HepG2 (cell line): ENCODE measurements around the gene PNKD. TPM values are rescaled to one million over a fixed set of nuclear protein-coding genes. Genes with fewer than 3 reads are reported as not detected.
A peak's percentile ranks its signal among the peaks of the same experiment; 100 is the strongest.

Source experiments
- CENPT ChIP-seq: sonication (generic); formaldehyde crosslinking; IDR thresholded peaks from 2 replicates; pipeline ENCODE4 v1.8.0; 2022; ENCODE audit warnings: low read depth, mild to moderate bottlenecking, moderate library complexity, missing genetic modification reagents
- HOXA3 ChIP-seq: sonication (generic); formaldehyde crosslinking; IDR thresholded peaks from 2 replicates; pipeline ENCODE4 v1.5.0; 2020; ENCODE audit warnings: missing genetic modification reagents
- NFKB2 ChIP-seq: sonication (generic); formaldehyde crosslinking; IDR thresholded peaks from 2 replicates; pipeline ENCODE4 v1.4.0; 2020; ENCODE audit warnings: missing genetic modification reagents, borderline replicate concordance
- PREB ChIP-seq: sonication (generic); formaldehyde crosslinking; IDR thresholded peaks from 2 replicates; pipeline ENCODE4 v1.4.0; 2020; ENCODE audit warnings: missing genetic modification reagents
- TEAD2 ChIP-seq: sonication (generic); formaldehyde crosslinking; IDR thresholded peaks from 2 replicates; pipeline ENCODE4 v1.9.0; 2021; ENCODE audit warnings: missing genetic modification reagents
- TMF1 ChIP-seq: sonication (generic); formaldehyde crosslinking; IDR thresholded peaks from 2 replicates; pipeline ENCODE4 v1.8.1; 2022; ENCODE audit warnings: low read depth, missing genetic modification reagents
- ZBTB46 ChIP-seq: sonication (generic); formaldehyde crosslinking; IDR thresholded peaks from 2 replicates; pipeline ENCODE4 v1.4.0; 2020; ENCODE audit warnings: mild to moderate bottlenecking, missing genetic modification reagents, borderline replicate concordance
- ZFAT ChIP-seq: sonication (generic); formaldehyde crosslinking; conservative IDR thresholded peaks from 2 replicates; pipeline ENCODE4 v1.8.1; 2023; ENCODE audit warnings: missing genetic modification reagents, inconsistent platforms
- ZMYM4 ChIP-seq: sonication (generic); formaldehyde crosslinking; IDR thresholded peaks from 2 replicates; pipeline ENCODE4 v1.8.1; 2023; ENCODE audit warnings: mild to moderate bottlenecking, missing genetic modification reagents
- ZNF121 ChIP-seq: sonication (generic); formaldehyde crosslinking; IDR thresholded peaks from 2 replicates; pipeline ENCODE4 v1.5.0; 2020; ENCODE audit warnings: mild to moderate bottlenecking, missing genetic modification reagents
- ZNF414 ChIP-seq: sonication (generic); formaldehyde crosslinking; IDR thresholded peaks from 2 replicates; pipeline ENCODE4 v1.5.0; 2020; ENCODE audit warnings: missing genetic modification reagents
- ZNF543 ChIP-seq: sonication (generic); formaldehyde crosslinking; IDR thresholded peaks from 2 replicates; pipeline ENCODE4 v1.4.0; 2020; ENCODE audit warnings: mild to moderate bottlenecking, missing genetic modification reagents
- ZNF546 ChIP-seq: sonication (generic); formaldehyde crosslinking; conservative IDR thresholded peaks from 2 replicates; pipeline ENCODE4 v1.8.1; 2023; ENCODE audit warnings: mild to moderate bottlenecking, missing genetic modification reagents
- ZNF563 ChIP-seq: sonication (generic); formaldehyde crosslinking; IDR thresholded peaks from 2 replicates; pipeline ENCODE4 v1.8.0; 2022; ENCODE audit warnings: mild to moderate bottlenecking, moderate library complexity, missing genetic modification reagents
- ZNF570 ChIP-seq: sonication (generic); formaldehyde crosslinking; IDR thresholded peaks from 2 replicates; pipeline ENCODE4 v1.4.0; 2020; ENCODE audit warnings: mild to moderate bottlenecking, missing genetic modification reagents, borderline replicate concordance
- ZNF607 ChIP-seq: sonication (generic); formaldehyde crosslinking; IDR thresholded peaks from 2 replicates; pipeline ENCODE4 v1.5.1; 2020; ENCODE audit warnings: missing genetic modification reagents, mild to moderate bottlenecking, borderline replicate concordance
- ZZZ3 ChIP-seq: sonication (generic); formaldehyde crosslinking; IDR thresholded peaks from 2 replicates; pipeline ENCODE4 v1.4.0; 2020; ENCODE audit warnings: missing genetic modification reagents, mild to moderate bottlenecking, borderline replicate concordance
- polyA plus RNA-seq, 8 experiments: library from polyadenylated mRNA; depleted of rRNA in 3 of 8; stranded (reverse) in 7 of 8; unstranded in 1 of 8; fragments of >200 nt; fragmentation: Illumina TruSeq in 4 of 8; extraction: Trizol in 4 of 8; gene quantifications; 2 replicates each; pipeline versions ENCODE4 v1.2.1 to v1.2.3, GENCODE V29; 2011 to 2016; ENCODE audit warnings: low read depth in 4 of 8, missing spikeins in 1 of 8, mixed read lengths in 1 of 8; ENCODE audit not compliant: insufficient read depth in 1 of 8
- total RNA-seq, 5 experiments: library from RNA; depleted of rRNA; stranded (reverse); fragments of >200 nt; fragmentation: Illumina TruSeq; extraction: Trizol; gene quantifications; 2 replicates each; pipeline ENCODE4 v1.2.3, GENCODE V29; 2016; ENCODE audit warnings: low read depth in 1 of 5
- TF ChIP-seq, protein P1 (sequence below): sonication (generic); formaldehyde crosslinking; IDR thresholded peaks from 2 replicates; pipeline ENCODE4 v1.4.0; 2020; ENCODE audit warnings: missing genetic modification reagents, borderline replicate concordance
- TF ChIP-seq, protein P2 (sequence below): sonication (generic); formaldehyde crosslinking; IDR thresholded peaks from 2 replicates; pipeline ENCODE4 v1.5.0; 2020; ENCODE audit warnings: missing genetic modification reagents
- TF ChIP-seq, protein P3 (sequence below): sonication (generic); formaldehyde crosslinking; IDR thresholded peaks from 2 replicates; pipeline ENCODE4 v1.8.1; 2023; ENCODE audit warnings: mild to moderate bottlenecking, moderate library complexity, missing genetic modification reagents

PNKD gene
- total and polyA plus RNA-seq, 2 of the 13 experiments (the other 11 are each of a cell fraction or from before 2014, with no cell fraction given), result 55.9 to 80.4 TPM

GRCh38 chr2:218386505-218387368, 116.4 kb downstream of the PNKD start (continued):
- no peak for TF ChIP-seq PREB
- TF ChIP-seq ZNF546 (CRISPR knock-in tag), result no peak
- no peak for TF ChIP-seq ZNF543 (CRISPR knock-in tag)
- peak; percentile 57; the same call in 1 of the 2 replicates for TF ChIP-seq ZZZ3 (CRISPR knock-in tag)
- TF ChIP-seq ZNF563 (CRISPR knock-in tag), result no peak
- no peak for TF ChIP-seq ZBTB46 (CRISPR knock-in tag)
- TF ChIP-seq NFKB2 (CRISPR knock-in tag), result peak; percentile 68; the same call in 1 of the 2 replicates
- TF ChIP-seq TMF1 (CRISPR knock-in tag), result no peak
- TF ChIP-seq, protein P1, sequence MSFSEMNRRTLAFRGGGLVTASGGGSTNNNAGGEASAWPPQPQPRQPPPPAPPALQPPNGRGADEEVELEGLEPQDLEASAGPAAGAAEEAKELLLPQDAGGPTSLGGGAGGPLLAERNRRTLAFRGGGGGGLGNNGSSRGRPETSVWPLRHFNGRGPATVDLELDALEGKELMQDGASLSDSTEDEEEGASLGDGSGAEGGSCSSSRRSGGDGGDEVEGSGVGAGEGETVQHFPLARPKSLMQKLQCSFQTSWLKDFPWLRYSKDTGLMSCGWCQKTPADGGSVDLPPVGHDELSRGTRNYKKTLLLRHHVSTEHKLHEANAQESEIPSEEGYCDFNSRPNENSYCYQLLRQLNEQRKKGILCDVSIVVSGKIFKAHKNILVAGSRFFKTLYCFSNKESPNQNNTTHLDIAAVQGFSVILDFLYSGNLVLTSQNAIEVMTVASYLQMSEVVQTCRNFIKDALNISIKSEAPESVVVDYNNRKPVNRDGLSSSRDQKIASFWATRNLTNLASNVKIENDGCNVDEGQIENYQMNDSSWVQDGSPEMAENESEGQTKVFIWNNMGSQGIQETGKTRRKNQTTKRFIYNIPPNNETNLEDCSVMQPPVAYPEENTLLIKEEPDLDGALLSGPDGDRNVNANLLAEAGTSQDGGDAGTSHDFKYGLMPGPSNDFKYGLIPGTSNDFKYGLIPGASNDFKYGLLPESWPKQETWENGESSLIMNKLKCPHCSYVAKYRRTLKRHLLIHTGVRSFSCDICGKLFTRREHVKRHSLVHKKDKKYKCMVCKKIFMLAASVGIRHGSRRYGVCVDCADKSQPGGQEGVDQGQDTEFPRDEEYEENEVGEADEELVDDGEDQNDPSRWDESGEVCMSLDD, result no peak
- TF ChIP-seq ZNF414 (CRISPR knock-in tag), result no peak
- TF ChIP-seq, protein P2, sequence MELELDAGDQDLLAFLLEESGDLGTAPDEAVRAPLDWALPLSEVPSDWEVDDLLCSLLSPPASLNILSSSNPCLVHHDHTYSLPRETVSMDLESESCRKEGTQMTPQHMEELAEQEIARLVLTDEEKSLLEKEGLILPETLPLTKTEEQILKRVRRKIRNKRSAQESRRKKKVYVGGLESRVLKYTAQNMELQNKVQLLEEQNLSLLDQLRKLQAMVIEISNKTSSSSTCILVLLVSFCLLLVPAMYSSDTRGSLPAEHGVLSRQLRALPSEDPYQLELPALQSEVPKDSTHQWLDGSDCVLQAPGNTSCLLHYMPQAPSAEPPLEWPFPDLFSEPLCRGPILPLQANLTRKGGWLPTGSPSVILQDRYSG, result no peak
- TF ChIP-seq HOXA3 (CRISPR knock-in tag), result no peak
- TF ChIP-seq, protein P3, sequence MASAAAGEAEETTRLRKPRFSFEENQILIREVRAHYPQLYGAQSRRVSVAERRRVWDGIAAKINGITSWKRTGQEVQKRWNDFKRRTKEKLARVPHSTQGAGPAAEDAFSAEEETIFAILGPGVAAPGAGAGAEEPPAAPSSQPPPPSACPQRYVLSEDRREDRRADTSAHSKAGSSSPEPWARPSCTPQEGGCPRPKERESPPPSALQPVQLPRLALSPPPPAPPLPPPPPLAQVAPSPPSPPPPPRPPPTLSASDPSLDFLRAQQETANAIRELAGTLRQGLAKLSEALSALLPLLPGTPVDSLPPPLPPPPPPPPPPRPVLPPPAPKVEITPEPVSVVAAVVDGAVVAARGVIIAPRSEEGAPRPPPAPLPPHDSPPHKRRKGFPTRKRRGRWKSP, result 0 out of 2 replicates have a peak, but pooled peaks have one; percentile 34
- no peak for TF ChIP-seq ZMYM4 (CRISPR knock-in tag)
- no peak for TF ChIP-seq ZNF121 (CRISPR knock-in tag)
- no peak for TF ChIP-seq TEAD2 (CRISPR knock-in tag)
- peak; percentile 88; the same call in 1 of the 2 replicates for TF ChIP-seq CENPT (CRISPR knock-in tag)
- no peak for TF ChIP-seq ZNF570
- TF ChIP-seq ZFAT (CRISPR knock-in tag), result no peak
- TF ChIP-seq ZNF607 (CRISPR knock-in tag), result peak; percentile 52; the same call in 1 of the 2 replicates
